Mesothelial cell of epicardium (in vitro differentiated cells): ENCODE measurements around the gene PCDHA10. TPM values are rescaled to one million over a fixed set of nuclear protein-coding genes. Genes with fewer than 3 reads are reported as not detected.
"Not testable (repeated sequence)": the region's sequence is repeated elsewhere in the genome, so short reads cannot be mapped to it uniquely, and the experiment has no call there.

Source experiments
- DNase-seq, 2 experiments: peaks; one replicate each; pipeline ENCODE4 v3.0.0; 2021; ENCODE audit warnings: low spot score in 2 of 2; ENCODE audit not compliant: unreplicated experiment in 2 of 2
- H3K27ac Mint-ChIP-seq: 2 replicates; pipeline ENCODE4 v1.8.0; 2021; ENCODE audit warnings: mixed read lengths
- H3K27me3 Mint-ChIP-seq: 2 replicates; pipeline ENCODE4 v1.8.0; 2021; ENCODE audit warnings: low read depth, mixed read lengths
- H3K36me3 Mint-ChIP-seq: 2 replicates; pipeline ENCODE4 v1.8.0; 2021; ENCODE audit warnings: mixed read lengths
- H3K4me1 Mint-ChIP-seq: 2 replicates; pipeline ENCODE4 v1.8.0; 2021; ENCODE audit warnings: mixed read lengths
- H3K4me3 Mint-ChIP-seq: 2 replicates; pipeline ENCODE4 v1.8.0; 2021; ENCODE audit warnings: mild to moderate bottlenecking, moderate library complexity, mixed read lengths
- H3K9me3 Mint-ChIP-seq: 2 replicates; pipeline ENCODE4 v1.8.0; 2021; ENCODE audit warnings: mixed read lengths
- CTCF ChIP-seq: fragments of 200-600 bp; sonication (generic); IDR thresholded peaks from one replicate; pipeline ENCODE4 v1.5.0; 2021; ENCODE audit warnings: antibody characterized with exemption; ENCODE audit not compliant: unreplicated experiment
- total RNA-seq: library from RNA; stranded (reverse); gene quantifications from 3 replicates; pipeline ENCODE4 v1.2.1, GENCODE V29; 2021

The PCDHA10 gene
- total RNA-seq, 1 donor from 2014 or later, result 20.1 TPM

- not testable (repeated sequence) for DNase-seq, H3K4me3 Mint-ChIP-seq, H3K27ac Mint-ChIP-seq, H3K4me1 Mint-ChIP-seq, H3K27me3 Mint-ChIP-seq
- H3K36me3 Mint-ChIP-seq, result peaks cover 48% of the 10 kb centered on the region
- peaks cover 37% of the 10 kb centered on the region for H3K9me3 Mint-ChIP-seq
Observed at GRCh38 chr5:140849831-140850634, 5.7 kb upstream of the PCDHA10 start.

GRCh38 chr5:140857177-140857986 is 1.7 kb downstream of the PCDHA10 start:
- no peak for DNase-seq
- Mint-ChIP-seq H3K27ac (no peak overlapping the region), H3K27me3 (no peaks in the 10 kb centered on the region), H3K4me1 (peaks cover 9% of the 10 kb centered on the region), H3K4me3 (no peak overlapping the region), H3K9me3 (peaks cover 44% of the 10 kb centered on the region), H3K36me3 (peaks cover 63% of the 10 kb centered on the region)
- no peak for TF ChIP-seq CTCF

- H3K36me3 Mint-ChIP-seq, result peaks cover 66% of the 10 kb centered on the region
Observed at GRCh38 chr5:140857987-140858240, 2.2 kb downstream of the PCDHA10 start.

GRCh38 chr5:140862441-140863295 is 7.0 kb downstream of the PCDHA10 start:
- no peak overlapping the region for H3K27ac Mint-ChIP-seq
- H3K27me3 Mint-ChIP-seq, result no peaks in the 10 kb centered on the region
- no peak for TF ChIP-seq CTCF
- H3K9me3 Mint-ChIP-seq, result peaks cover 34% of the 10 kb centered on the region
- peaks cover 65% of the 10 kb centered on the region for H3K36me3 Mint-ChIP-seq
- no peak for DNase-seq
- no peak overlapping the region for H3K4me3 Mint-ChIP-seq
- H3K4me1 Mint-ChIP-seq, result no peaks in the 10 kb centered on the region

More at GRCh38 chr5:140857987-140858240, 2.2 kb downstream of the PCDHA10 start:
- TF ChIP-seq CTCF, result no peak
- Mint-ChIP-seq H3K4me3 (no peak overlapping the region), H3K27me3 (no peaks in the 10 kb centered on the region), H3K27ac (no peak overlapping the region), H3K4me1 (peaks cover 9% of the 10 kb centered on the region), H3K9me3 (peaks cover 42% of the 10 kb centered on the region)
- DNase-seq, result no peak

- no peak for DNase-seq
- Mint-ChIP-seq H3K27ac (peak within 1 kb of the TSS; percentile 81), H3K36me3 (peaks cover 49% of the 10 kb centered on the region), H3K9me3 (peaks cover 27% of the 10 kb centered on the region), H3K27me3 (no peaks in the 10 kb centered on the region), H3K4me1 (peaks cover 5% of the 10 kb centered on the region), H3K4me3 (peak within 1 kb of the TSS; percentile 80)
- no peak for TF ChIP-seq CTCF
Observed at GRCh38 chr5:140868721-140869554, 13.2 kb downstream of the PCDHA10 start, which contains the start of gene PCDHA11. Gene PCDHA11 (plus strand): TSS chr5:140868957. CDS start chr5:140869104, 147 bp downstream.
